OCI-LY7 (cell line): ENCODE results near the gene LMX1B.

Experiments used
- CTCF ChIP-seq: fragments of 200-600 bp; sonication (generic); conservative IDR thresholded peaks from 2 replicates; pipeline ENCODE4 v1.5.1; 2014; ENCODE audit warnings: mild to moderate bottlenecking, antibody characterized with exemption, low read length, moderate library complexity, mixed read lengths
- EZH2phosphoT487 ChIP-seq: fragments of 200-600 bp; sonication (generic); IDR thresholded peaks from 2 replicates; pipeline ENCODE4 v1.6.1; 2018; ENCODE audit warnings: low read depth, borderline replicate concordance, mild to moderate bottlenecking, mixed run types, antibody characterized with exemption, low read length, moderate library complexity, mixed read lengths

GRCh38 chr9:126613651-126614050 is at the start of gene LMX1B:
- TF ChIP-seq CTCF (no peak), EZH2phosphoT487 (no peak)
